Measurements from ENCODE around the gene RAB4A. TPM values are rescaled to one million over a fixed set of nuclear protein-coding genes. Genes with fewer than 3 reads are reported as not detected.
A peak's percentile ranks its signal among the peaks of the same experiment; 100 is the strongest.

RAB4A gene
- total RNA-seq, 1 donor from 2014 or later, result 71.8 TPM

DNA sequence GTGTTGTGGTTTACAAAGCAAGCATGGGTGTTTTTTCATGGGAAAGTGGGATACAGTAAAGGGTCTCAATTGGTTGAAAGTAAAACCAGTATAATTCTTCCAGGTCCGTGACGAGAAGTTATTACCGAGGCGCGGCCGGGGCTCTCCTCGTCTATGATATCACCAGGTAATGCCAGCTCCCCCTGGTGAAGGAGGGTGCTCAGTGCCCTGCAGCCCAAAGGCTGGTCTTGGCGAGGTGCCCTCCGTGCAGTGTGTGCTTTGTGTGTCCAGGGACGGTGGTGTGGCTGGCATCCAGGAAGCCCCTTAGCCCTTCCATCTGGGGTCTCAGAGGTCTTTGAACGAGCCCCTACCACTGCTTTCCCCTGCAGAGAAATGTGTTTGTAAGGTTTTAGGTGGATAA lies 24.8 kb downstream of the RAB4A start:
- no peaks in the 10 kb centered on the region for H3K27me3 Mint-ChIP-seq
- peak overlapping the region; percentile 82 for H3K27ac Mint-ChIP-seq
- H3K36me3 Mint-ChIP-seq, result peaks cover 38% of the 10 kb centered on the region
- peaks cover 8% of the 10 kb centered on the region for H3K9me3 Mint-ChIP-seq
- peaks cover 6% of the 10 kb centered on the region for H3K4me1 Mint-ChIP-seq (ENCODE audit: unreplicated experiment)
- DNase-seq (ENCODE audit: extremely low spot score, unreplicated experiment), result no peak
- H3K4me3 Mint-ChIP-seq, result no peak overlapping the region
- TF ChIP-seq, protein P1, sequence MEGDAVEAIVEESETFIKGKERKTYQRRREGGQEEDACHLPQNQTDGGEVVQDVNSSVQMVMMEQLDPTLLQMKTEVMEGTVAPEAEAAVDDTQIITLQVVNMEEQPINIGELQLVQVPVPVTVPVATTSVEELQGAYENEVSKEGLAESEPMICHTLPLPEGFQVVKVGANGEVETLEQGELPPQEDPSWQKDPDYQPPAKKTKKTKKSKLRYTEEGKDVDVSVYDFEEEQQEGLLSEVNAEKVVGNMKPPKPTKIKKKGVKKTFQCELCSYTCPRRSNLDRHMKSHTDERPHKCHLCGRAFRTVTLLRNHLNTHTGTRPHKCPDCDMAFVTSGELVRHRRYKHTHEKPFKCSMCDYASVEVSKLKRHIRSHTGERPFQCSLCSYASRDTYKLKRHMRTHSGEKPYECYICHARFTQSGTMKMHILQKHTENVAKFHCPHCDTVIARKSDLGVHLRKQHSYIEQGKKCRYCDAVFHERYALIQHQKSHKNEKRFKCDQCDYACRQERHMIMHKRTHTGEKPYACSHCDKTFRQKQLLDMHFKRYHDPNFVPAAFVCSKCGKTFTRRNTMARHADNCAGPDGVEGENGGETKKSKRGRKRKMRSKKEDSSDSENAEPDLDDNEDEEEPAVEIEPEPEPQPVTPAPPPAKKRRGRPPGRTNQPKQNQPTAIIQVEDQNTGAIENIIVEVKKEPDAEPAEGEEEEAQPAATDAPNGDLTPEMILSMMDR (conservative IDR thresholded peaks at IDR 0.05), result no peak

DNA sequence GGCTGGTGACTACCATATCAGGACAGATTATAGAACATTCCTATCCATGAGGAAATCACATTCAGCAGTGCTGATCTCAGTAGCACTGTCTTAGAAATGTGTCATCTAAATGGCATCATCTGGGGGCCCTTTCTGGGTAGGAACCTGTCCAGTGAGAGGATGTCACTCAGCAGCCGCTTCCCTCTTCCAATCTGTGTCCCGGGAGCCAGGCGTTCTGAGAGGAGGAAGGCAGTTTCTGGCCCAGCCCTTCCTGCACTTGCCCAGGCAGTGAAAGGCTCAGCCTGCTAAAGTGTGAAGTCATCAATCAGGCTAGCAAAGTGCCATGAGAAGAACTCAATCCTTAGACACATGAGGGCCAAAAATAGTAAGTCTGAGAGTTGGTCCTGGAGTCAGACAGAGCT lies 25.6 kb downstream of the RAB4A start:
- no peak for DNase-seq (ENCODE audit: extremely low spot score, unreplicated experiment)
- H3K4me3 Mint-ChIP-seq, result no peak overlapping the region
- no peaks in the 10 kb centered on the region for H3K27me3 Mint-ChIP-seq
- peaks cover 6% of the 10 kb centered on the region for H3K4me1 Mint-ChIP-seq (ENCODE audit: unreplicated experiment)
- peaks cover under 1% of the 10 kb centered on the region for H3K9me3 Mint-ChIP-seq
- TF ChIP-seq, protein P1 (conservative IDR thresholded peaks at IDR 0.05), result no peak
- H3K36me3 Mint-ChIP-seq, result peaks cover 34% of the 10 kb centered on the region
- H3K27ac Mint-ChIP-seq, result peak overlapping the region; percentile 82

DNA sequence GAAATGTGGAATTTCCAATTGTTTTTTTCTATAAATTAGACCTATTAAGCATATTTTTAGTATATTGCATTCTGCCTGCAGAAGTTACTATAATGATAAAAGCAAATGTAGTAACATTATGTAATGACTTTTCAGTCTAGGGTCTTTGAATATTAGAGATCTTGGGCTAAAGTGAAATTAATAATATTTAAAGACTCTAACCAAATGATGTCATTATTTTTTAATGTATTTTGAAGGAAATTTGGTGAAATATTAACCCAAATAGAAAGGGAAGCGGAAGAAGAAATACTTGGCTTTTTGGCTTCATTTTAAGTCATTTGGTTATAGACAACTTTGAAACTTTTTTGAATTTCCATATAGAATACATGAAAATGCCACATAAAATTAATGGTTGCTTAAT lies 26.8 kb downstream of the RAB4A start:
- H3K4me3 Mint-ChIP-seq, result no peak overlapping the region
- no peak for DNase-seq (ENCODE audit: extremely low spot score, unreplicated experiment)
- H3K27ac Mint-ChIP-seq, result no peak overlapping the region
- no peaks in the 10 kb centered on the region for H3K9me3 Mint-ChIP-seq
- H3K27me3 Mint-ChIP-seq, result no peaks in the 10 kb centered on the region
- TF ChIP-seq, protein P1 (conservative IDR thresholded peaks at IDR 0.05), result no peak
- H3K36me3 Mint-ChIP-seq, result peaks cover 33% of the 10 kb centered on the region
- H3K4me1 Mint-ChIP-seq (ENCODE audit: unreplicated experiment), result peaks cover 6% of the 10 kb centered on the region

DNA sequence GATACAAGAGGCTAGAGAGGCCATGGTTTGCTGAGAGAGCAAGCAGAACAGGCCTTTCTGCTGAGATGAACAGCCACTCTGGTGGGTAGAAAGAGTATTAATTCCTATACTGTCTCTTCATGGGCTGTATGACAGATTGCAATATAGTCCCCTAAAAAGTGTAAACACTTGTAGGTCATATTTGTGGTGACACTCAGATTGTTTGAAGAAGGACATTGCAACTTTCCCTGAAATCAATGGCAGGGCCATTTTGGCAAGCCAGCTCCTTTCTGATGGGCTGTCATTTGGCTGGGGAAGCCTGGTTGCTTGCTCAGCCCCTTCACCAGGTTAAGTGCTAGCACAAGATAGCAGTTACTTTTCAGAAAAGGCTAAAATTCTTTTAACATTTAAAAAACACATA lies 27.5 kb downstream of the RAB4A start:
- no peaks in the 10 kb centered on the region for H3K27me3 Mint-ChIP-seq
- H3K9me3 Mint-ChIP-seq, result no peaks in the 10 kb centered on the region
- TF ChIP-seq, protein P1 (conservative IDR thresholded peaks at IDR 0.05), result no peak
- H3K4me3 Mint-ChIP-seq, result no peak overlapping the region
- no peak overlapping the region for H3K27ac Mint-ChIP-seq
- DNase-seq (ENCODE audit: extremely low spot score, unreplicated experiment), result no peak
- H3K36me3 Mint-ChIP-seq, result peaks cover 33% of the 10 kb centered on the region
- peaks cover 6% of the 10 kb centered on the region for H3K4me1 Mint-ChIP-seq (ENCODE audit: unreplicated experiment)

DNA sequence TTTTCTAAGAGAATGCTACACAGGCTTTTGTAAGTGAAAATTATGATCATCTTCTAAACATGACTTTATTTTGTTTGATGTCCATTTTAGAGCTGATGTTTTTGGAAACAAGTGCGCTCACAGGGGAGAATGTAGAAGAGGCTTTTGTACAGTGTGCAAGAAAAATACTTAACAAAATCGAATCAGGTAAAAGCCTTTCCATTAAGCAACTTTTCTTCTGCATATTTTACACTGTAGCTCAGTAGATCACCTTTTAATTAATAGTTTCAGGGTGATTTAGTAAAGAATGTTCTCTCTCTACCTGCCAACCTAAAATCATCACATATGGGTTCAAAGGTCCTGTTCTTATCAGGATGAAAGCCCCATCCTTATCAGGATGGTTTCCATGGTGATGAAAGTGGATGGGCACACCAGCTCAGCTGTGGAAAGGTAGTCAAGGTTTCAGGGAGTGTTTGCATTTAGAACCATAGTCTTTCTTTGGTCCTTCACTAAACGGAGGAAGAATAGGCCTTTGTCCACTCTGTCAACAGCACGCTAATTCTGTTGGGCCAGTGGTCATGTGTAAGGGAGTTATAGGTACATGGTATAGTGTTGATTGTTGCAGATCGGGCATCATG lies 28.1 kb downstream of the RAB4A start:
- Mint-ChIP-seq H3K27me3 (no peaks in the 10 kb centered on the region), H3K4me3 (no peak overlapping the region), H3K9me3 (no peaks in the 10 kb centered on the region), H3K27ac (no peak overlapping the region), H3K36me3 (peaks cover 29% of the 10 kb centered on the region), H3K4me1 (ENCODE audit: unreplicated experiment) (peaks cover 6% of the 10 kb centered on the region)
- DNase-seq (ENCODE audit: extremely low spot score, unreplicated experiment), result no peak
- TF ChIP-seq, protein P1 (conservative IDR thresholded peaks at IDR 0.05), result no peak
